Gastroesophageal sphincter (tissue), 4 donors: ENCODE measurements around the gene CD19. TPM values are rescaled to one million over a fixed set of nuclear protein-coding genes. Genes with fewer than 3 reads are reported as not detected.

ENCODE experiments used
- ATAC-seq: fragments of 150-250 bp; one replicate; pipeline ENCODE4 v1.9.1; 2016; ENCODE audit warnings: mild to moderate bottlenecking, moderate library complexity
- H3K27ac ChIP-seq, 4 donors: fragments of 200-600 bp; sonication (generic) in 3 of 4; 1 replicate in 3 of 4; 2 replicates in 1 of 4; pipeline ENCODE4 v1.5.1; 2016 to 2019
- H3K27me3 ChIP-seq: fragments of 200-600 bp; sonication (generic); one replicate; pipeline ENCODE4 v1.5.1; 2019
- H3K36me3 ChIP-seq, 2 donors: fragments of 200-600 bp; sonication (generic); one replicate each; pipeline ENCODE4 v1.5.1; 2019; ENCODE audit warnings: control low read depth in 1 of 2
- H3K4me1 ChIP-seq, 3 donors: fragments of 200-600 bp; sonication (generic); 1 replicate in 2 of 3; 2 replicates in 1 of 3; pipeline ENCODE4 v1.5.1; 2016 to 2019; ENCODE audit warnings: control low read depth in 2 of 3
- H3K4me3 ChIP-seq, 2 donors: fragments of 200-600 bp; sonication (generic); one replicate each; pipeline ENCODE4 v1.5.1; 2019; ENCODE audit warnings: mild to moderate bottlenecking in 1 of 2, moderate library complexity in 1 of 2
- H3K9me3 ChIP-seq, 3 donors: fragments of 200-600 bp; sonication (generic); one replicate each; pipeline ENCODE4 v1.5.1; 2017 to 2019; ENCODE audit warnings: control low read depth in 2 of 3
- EP300 ChIP-seq: sonication (generic); formaldehyde crosslinking; IDR thresholded peaks from one replicate; pipeline ENCODE4 v1.6.1; 2017; ENCODE audit warnings: antibody characterized with exemption, mild to moderate bottlenecking
- POLR2A ChIP-seq, 2 donors: fragments of 450-650 bp; IDR thresholded peaks; one replicate each; pipeline ENCODE4 v1.6.1; 2017; ENCODE audit warnings: antibody characterized with exemption in 2 of 2, mild to moderate bottlenecking in 2 of 2, moderate library complexity in 1 of 2
- POLR2AphosphoS5 ChIP-seq: sonication (generic); formaldehyde crosslinking; IDR thresholded peaks from one replicate; pipeline ENCODE4 v1.6.1; 2017; ENCODE audit warnings: antibody characterized with exemption
- WGBS, 2 donors: methylation state at CpG; one replicate each; pipeline ENCODE4 v1.1.5; 2018; ENCODE audit warnings: low coverage in 1 of 2; 5-methylcytosine and 5-hydroxymethylcytosine counted together
- total RNA-seq, 4 donors: library from RNA; depleted of rRNA; stranded (reverse); fragments of >200 nt; gene quantifications; one replicate each; pipeline ENCODE4 v1.1.0, GENCODE V29; 2016
- TF ChIP-seq, protein P1 (sequence below), 4 experiments: fragments of 200-600 bp in 2 of 4; fragments of 450-650 bp in 2 of 4; sonication (generic) in 1 of 4; IDR thresholded peaks; one replicate each; pipeline ENCODE4 v1.5.1; 2017 to 2019; ENCODE audit warnings: antibody characterized with exemption in 4 of 4, mild to moderate bottlenecking in 2 of 4, moderate library complexity in 2 of 4

The CD19 gene
- total RNA-seq, 4 donors from 2014 or later = not detected

DNA sequence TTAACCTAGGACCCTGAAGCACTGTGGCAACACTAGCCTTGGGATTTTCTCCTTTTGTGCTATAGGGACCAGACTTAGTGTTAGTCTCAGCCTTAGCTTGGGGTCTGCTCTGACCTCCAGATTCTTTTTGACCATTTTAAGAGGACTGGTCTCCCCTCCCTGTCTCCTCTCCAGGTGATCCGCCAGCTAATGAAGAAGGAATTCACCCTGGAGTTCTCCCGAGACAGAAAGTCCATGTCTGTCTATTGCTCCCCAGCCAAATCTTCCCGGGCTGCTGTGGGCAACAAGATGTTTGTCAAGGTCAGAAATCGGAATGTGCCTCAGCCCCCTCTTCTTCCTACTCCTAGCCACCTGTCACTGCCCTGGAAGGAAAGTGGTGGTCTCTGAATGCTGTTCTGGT is 33.9 kb upstream of the CD19 start:
- no peak for ATAC-seq
- Histone ChIP-seq H3K4me1 (no peaks in the 10 kb centered on the region), H3K27ac (no peak overlapping the region), H3K4me3 (no peak overlapping the region), H3K36me3 (no peaks in the 10 kb centered on the region), H3K27me3 (no peaks in the 10 kb centered on the region), H3K9me3 (no peaks in the 10 kb centered on the region)
- no peak for TF ChIP-seq POLR2A (IDR thresholded peaks at IDR 0.05)
- TF ChIP-seq POLR2AphosphoS5 = no peak
- TF ChIP-seq EP300 = no peak
- TF ChIP-seq, protein P1, sequence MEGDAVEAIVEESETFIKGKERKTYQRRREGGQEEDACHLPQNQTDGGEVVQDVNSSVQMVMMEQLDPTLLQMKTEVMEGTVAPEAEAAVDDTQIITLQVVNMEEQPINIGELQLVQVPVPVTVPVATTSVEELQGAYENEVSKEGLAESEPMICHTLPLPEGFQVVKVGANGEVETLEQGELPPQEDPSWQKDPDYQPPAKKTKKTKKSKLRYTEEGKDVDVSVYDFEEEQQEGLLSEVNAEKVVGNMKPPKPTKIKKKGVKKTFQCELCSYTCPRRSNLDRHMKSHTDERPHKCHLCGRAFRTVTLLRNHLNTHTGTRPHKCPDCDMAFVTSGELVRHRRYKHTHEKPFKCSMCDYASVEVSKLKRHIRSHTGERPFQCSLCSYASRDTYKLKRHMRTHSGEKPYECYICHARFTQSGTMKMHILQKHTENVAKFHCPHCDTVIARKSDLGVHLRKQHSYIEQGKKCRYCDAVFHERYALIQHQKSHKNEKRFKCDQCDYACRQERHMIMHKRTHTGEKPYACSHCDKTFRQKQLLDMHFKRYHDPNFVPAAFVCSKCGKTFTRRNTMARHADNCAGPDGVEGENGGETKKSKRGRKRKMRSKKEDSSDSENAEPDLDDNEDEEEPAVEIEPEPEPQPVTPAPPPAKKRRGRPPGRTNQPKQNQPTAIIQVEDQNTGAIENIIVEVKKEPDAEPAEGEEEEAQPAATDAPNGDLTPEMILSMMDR (IDR thresholded peaks at IDR 0.05) = no peak
- WGBS, 2 donors = 74% methylated on average over 3 of the region's 4 CpGs; no CpG with 5 or more reads in 1 of the 2 donors

GRCh38 chr16:28898266-28898665 is 33.5 kb upstream of the CD19 start:
- Histone ChIP-seq H3K27me3 (no peaks in the 10 kb centered on the region), H3K36me3 (no peaks in the 10 kb centered on the region), H3K4me3 (no peak overlapping the region), H3K4me1 (no peaks in the 10 kb centered on the region), H3K9me3 (no peaks in the 10 kb centered on the region), H3K27ac (no peak overlapping the region)
- 72% methylated on average over 5 of the region's 15 CpGs; no CpG with 5 or more reads in 1 of the 2 donors for WGBS, 2 donors
- ATAC-seq = no peak
- TF ChIP-seq, protein P1 (IDR thresholded peaks at IDR 0.05) = no peak
- TF ChIP-seq EP300 (no peak), POLR2AphosphoS5 (no peak), POLR2A (IDR thresholded peaks at IDR 0.05) (no peak)

- TF ChIP-seq POLR2AphosphoS5 = no peak
- TF ChIP-seq, protein P1 (IDR thresholded peaks at IDR 0.05) = no peak
- TF ChIP-seq POLR2A (IDR thresholded peaks at IDR 0.05) = no peak
- no peak for TF ChIP-seq EP300
- no peak for ATAC-seq
Measured at GRCh38 chr16:28898942-28899341, 32.8 kb upstream of the CD19 start.

GRCh38 chr16:28899882-28900590 is 31.7 kb upstream of the CD19 start:
- Histone ChIP-seq H3K36me3 (peaks cover 0 to 13% of the 10 kb centered on the region in 2 donors), H3K27me3 (no peaks in the 10 kb centered on the region), H3K9me3 (no peaks in the 10 kb centered on the region), H3K4me3 (no peak overlapping the region), H3K4me1 (no peaks in the 10 kb centered on the region), H3K27ac (no peak overlapping the region)
- 89 to 92% methylated on average over 5 to 9 of the region's 11 CpGs for WGBS, 2 donors
- no peak for ATAC-seq
- TF ChIP-seq POLR2AphosphoS5 = no peak
- TF ChIP-seq POLR2A (IDR thresholded peaks at IDR 0.05) = no peak
- no peak for TF ChIP-seq EP300
- TF ChIP-seq, protein P1 (IDR thresholded peaks at IDR 0.05) = no peak

More at GRCh38 chr16:28898942-28899341, 32.8 kb upstream of the CD19 start:
- Histone ChIP-seq H3K9me3 (no peaks in the 10 kb centered on the region), H3K4me1 (no peaks in the 10 kb centered on the region), H3K27ac (no peak overlapping the region), H3K36me3 (peaks cover 0 to 2% of the 10 kb centered on the region in 2 donors), H3K27me3 (no peaks in the 10 kb centered on the region), H3K4me3 (no peak overlapping the region)
- 77 to 84% methylated on average over 3 to 4 of the region's 4 CpGs for WGBS, 2 donors

- H3K27ac ChIP-seq = no peak overlapping the region
- no peaks in the 10 kb centered on the region for H3K9me3 ChIP-seq
- no peak overlapping the region for H3K4me3 ChIP-seq
- no peak for ATAC-seq
- H3K4me1 ChIP-seq = no peaks in the 10 kb centered on the region
- TF ChIP-seq POLR2AphosphoS5 (no peak), EP300 (no peak), POLR2A (IDR thresholded peaks at IDR 0.05) (no peak)
- TF ChIP-seq, protein P1 (IDR thresholded peaks at IDR 0.05) = no peak
- H3K27me3 ChIP-seq = no peaks in the 10 kb centered on the region
- peaks cover 0 to 19% of the 10 kb centered on the region in 2 donors for H3K36me3 ChIP-seq
- WGBS, 2 donors = 83% methylated on average over 2 of the region's 25 CpGs; no CpG with 5 or more reads in 1 of the 2 donors
Measured at GRCh38 chr16:28900601-28901000, 31.2 kb upstream of the CD19 start.
